GM19438 (cell line): ENCODE data around the gene ENTR1.
A peak's percentile ranks its signal among the peaks of the same experiment; 100 is the strongest.

ENCODE experiments used
- ATAC-seq: cut with Tn5 transposase; IDR thresholded peaks from one replicate; pipeline ENCODE4 v1.9.1; 2021; ENCODE audit warnings: low read depth; ENCODE audit not compliant: unreplicated experiment

The ENTR1 gene

DNA sequence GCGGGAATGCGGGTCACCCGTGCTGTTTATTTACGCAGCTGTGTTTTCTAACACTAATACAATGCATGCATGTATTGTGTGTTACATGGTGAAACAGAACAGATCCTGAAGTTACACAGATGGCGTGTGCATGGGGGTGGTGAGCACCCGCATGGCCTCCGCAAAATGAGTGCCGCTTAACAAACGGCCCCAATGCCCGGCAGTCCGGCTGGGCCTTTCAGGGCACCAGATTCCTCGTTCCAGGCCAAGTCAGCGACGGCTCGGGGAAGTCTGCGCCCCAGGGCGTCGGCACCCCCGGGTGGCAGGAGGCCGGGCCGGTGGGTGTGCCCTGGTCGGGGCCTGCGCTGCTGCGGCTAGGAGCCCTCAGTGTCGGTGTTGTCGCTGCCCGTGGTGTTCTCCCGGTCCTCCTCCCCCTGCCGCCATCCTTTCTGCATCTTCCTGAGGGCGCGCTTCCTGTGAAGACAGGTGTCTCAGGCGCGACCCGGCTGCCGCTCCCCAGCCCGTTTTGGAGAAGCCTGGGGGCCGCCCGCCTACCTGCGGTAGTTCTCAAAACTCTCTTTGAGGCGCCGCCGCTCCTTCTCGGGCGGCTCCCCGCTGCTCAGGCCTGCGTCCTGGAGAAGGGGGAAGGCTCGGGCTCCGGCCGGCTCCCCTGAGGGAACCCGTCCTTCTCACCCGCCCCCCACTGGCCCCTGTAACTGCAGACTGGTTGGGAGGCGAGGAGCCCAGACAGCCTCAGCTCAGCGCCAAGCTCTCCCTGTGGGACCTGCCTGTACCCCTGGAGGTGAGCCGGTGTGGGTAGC, 46.3 kb downstream of the ENTR1 start:
- no peak for ATAC-seq

DNA sequence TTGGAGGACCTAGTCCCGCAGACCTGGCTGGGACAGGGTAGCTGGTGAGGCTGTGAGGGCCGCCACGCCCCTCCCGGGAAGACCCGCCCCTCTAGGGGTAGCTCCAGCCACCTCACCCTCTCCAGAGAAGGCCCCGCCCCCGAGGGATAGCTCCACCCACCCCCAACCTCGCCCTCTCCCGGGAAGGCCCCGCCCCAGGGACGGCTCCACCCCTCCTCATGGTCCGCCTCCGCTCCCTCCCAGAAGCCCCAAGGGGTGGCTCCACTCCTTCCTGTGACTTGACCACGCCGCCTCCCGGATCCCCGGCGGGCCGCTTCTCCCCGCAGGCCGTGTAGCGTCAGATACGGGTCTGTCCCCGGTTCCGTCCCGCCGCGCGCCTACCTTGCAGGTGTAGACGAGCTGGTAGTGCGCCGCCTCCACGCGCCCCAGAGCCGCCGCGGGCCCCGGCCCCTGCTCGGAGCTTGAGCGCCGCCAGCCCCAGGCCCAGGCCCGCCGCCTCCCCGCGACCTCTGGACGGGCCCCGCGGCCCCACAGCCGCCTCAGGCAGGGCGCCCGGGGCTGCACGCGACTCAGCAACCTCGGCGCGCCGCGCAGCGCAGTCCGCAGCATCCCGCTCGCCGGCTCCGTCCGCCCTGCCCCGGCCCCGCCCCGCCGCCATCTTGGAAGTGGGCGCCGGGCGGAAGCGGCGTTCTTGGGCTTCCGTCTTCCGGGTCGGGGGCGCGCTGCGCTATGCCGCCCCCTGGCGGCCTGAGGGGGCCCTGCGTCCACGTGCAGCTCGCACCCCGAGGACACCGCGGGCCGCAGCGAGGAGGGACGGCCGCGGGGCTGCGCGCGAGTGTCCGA, 47.1 kb downstream of the ENTR1 start, which contains the start of gene DNLZ:
DNLZ (minus strand) TSS at position 639 of the 843 bp plus-strand sequence; CDS start at position 609, 30 bp downstream.
- peak; percentile 78 for ATAC-seq

DNA sequence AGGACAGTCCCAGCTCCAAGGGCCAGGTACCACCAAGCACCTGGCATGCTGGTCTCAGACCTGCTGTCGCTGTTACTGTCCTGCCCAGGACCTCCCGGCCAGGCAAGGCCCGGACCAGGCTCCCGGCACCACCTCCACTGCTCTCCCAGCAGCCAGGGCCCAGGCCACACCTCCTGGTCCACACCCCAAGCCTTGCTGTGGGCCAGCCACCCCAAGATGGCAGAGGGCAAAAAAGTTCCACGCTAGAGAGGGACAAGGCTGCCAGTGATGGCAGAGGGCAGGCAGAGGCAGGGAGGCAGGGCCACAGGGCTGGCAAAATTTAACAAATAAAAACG, 48.0 kb downstream of the ENTR1 start:
- ATAC-seq, result no peak

DNA sequence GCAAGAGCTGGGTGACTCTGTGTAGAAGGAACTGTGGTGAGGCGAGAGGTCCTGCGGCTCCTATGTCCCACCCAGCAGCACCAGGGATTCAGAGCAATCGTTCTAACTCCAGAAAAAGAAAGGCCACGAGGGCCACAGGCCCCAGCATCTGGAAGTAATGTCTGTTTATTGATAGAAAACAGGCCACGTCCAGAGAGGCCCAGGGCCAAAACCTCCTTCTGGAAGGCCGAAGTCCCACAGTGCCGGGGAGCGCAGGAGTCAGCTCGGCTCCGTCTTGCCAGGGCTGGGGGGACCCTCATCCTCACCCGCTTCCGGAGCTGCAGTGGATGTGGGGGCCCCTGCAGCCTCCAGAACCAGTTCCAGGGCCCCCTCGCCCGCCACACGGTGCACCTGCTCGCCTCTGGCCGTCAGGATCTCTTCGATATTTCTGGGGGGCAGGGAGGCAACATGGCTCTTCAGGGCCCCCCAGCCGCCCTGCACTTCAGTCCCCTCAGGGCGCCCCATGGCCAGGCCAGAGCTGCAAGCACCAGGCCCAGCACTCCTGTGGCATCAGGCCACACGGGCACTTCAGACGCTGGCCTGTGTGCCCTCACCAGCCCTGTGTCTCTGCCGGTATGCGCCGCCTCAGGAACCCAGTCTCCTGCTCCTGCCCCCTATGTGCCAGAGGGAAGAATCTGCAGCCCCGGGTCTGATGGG, 48.5 kb downstream of the ENTR1 start:
- ATAC-seq, result no peak

DNA sequence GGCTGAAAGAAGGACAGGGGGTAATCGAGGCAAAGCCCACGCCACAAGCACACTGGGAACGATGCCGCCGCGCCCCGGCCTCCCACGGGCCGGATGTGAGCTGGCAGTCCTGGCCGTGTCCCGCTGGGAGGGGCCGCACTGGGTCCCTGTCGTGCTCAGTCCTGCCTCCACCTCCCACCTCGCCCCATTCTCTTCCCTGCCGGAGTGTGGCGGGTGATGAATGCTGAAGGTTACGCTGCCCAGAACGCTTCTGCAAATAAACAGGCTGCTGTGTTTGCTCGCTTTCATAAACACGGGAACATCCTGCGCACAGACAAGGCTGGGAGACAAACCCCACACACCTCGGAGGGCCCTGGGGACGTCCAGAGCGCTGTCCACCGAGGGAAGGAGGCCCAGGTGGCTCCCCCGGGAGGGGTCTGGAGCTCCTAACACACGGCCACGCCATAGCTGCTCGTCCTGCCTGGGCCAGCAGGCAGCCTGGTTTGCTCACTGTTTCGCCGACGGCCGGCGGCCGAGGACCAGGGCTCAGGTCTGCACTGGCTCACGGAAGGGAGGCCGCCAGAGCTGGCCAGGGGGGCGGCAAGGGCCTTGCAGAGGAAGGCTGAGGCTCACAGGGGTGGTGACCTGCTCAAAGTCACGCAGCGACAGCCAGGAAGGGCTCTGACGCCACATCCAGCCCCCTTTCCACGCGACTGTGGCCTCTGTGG, 49.2 kb downstream of the ENTR1 start:
- ATAC-seq, result no peak

DNA sequence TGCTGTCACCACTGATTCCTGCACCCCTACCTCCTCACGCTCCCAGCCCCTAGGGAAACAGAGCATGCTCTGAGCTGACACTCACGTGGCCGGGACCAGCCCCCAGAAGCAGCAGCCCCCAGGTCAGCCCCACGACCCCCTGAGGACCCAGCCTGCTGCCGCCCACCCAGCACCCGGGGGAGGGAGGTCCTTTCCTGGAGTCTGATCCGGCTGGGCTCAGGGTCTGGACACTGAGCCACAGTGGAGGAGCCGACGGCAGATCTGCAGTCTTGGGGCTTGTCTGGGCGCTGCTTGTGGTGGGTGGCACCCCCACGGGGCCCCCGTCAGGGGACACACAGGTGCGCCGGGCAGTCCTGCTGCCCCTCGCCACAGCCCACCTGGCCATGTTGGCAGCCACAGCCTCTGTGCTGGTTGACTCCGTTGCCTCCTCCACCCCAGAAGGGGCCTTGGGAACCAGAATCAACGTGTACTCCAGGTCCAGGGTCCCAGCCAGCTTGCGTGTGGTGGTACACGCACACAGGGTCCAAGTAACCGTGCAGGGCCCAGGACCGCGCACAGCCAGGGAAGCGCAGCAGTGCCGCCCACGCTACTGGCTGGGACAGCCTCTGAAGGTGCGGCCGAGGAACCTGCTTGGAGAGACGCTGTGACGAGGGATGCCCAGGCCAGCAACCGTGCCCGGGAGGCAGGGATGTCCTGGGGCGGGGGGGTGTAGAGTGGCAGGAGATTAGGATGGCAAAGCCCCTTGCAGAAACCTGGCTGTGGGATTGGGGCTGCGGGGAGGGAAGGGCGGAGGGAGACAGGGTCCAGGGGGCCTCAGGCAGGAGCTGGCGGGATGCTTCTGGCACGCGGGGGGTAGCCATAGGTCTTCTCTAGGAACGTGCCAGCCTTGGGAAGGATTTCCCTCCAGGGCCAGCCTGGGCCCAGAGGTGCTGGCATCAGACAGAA, 50.4 kb downstream of the ENTR1 start:
- ATAC-seq, result no peak

DNA sequence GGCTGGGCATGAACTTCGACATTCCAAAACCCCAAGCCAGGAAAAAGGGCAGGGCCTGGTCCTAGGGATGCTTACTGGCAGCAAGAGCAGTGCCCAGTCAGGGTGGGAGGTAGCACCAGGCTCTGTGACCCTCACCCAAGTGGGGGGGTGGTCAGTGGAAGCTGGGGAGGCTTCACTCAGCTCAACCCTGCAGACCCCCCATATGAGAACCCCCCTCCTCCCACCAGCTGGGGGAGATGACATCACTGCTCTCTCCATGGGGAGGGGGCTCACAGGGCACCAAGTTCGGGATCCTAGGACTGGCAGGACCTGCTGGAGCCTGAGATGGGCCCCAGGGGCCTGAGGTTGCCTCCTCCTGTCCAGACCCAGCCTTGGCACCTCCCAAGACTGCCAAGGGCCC, 51.5 kb downstream of the ENTR1 start:
- no peak for ATAC-seq

DNA sequence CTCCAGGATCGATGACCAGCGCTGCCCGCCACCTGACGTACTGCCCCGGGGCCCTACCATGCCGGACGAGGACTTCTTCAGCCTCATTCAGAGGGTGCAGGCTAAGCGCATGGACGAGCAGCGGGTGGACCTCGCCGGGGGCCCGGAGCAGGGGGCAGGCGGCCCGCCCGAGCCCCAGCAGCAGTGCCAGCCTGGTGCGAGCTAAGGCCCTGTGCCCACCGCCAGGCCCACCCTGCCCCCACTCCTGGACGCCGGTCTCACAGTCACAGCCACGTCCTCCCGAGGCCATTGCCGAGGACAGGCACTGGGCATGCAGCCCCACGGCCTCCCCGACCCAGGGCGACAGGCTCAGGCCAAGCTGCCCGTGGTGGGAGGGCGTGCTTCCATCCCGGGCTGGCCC, 52.4 kb downstream of the ENTR1 start:
- no peak for ATAC-seq

DNA sequence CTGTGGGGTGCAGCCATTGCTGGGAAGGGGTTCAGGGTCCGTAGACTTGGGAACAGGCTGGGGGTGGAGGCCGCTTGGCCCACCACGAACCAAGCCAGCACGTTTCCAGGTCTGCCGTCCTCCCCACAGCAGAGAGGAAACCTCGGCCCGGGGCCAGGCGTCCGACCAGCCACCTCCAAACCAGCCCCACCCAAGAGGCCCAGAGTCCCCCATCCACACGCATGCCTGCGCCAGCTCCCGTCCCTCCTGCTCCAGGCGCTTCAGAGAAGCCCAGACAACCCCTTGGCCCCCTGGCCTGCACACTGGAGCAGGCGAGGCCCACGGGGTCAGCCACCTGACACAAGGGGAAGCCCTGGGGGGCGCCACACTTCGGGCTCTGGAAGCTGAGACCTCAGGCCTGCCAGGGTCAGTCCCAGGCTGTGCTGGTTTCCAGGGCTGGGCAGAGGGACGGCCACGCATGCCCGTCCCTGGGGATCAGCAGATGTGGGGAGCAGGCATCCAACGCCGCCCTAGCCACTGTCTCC, 53.1 kb downstream of the ENTR1 start:
- no peak for ATAC-seq

DNA sequence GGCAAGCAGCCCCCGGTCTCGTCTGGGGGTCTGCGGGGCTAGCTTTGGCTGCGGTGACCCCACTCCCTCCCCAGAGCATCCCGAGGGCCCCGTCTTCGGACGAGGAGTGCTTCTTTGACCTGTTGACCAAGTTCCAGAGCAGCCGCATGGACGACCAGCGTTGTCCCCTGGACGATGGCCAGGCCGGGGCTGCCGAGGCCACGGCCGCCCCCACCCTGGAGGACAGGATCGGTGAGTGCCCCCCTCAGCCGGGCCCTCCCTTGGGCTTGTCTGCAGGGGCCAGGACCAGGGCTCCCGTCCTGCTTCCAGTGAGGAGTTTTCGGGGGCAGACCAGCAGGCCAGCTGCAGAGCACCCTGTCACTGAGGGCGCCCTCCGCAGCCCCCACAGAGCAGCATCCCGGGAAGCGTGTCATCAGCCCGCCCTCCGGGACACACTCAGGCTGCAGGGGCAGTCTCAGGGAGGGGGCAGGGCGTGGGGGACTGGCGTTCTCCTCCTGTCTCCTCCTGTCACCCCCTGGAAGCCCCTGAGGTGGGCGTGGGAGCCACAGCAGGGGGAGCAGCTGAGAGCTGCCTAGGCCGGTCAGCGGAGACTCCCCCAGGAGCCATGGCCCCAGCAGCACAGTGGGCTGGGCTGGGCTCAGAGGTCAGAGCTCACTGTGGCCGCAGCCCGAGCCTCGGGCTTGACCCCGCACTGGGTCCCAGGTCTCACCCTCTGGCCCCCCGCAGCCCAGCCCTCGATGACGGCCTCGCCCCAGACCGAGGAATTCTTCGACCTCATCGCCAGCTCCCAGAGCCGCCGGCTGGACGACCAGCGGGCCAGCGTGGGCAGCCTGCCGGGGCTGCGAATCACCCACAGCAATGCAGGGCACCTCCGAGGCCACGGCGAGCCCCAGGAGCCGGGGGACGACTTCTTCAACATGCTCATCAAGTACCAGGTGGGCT, 54.5 kb downstream of the ENTR1 start:
- no peak for ATAC-seq

DNA sequence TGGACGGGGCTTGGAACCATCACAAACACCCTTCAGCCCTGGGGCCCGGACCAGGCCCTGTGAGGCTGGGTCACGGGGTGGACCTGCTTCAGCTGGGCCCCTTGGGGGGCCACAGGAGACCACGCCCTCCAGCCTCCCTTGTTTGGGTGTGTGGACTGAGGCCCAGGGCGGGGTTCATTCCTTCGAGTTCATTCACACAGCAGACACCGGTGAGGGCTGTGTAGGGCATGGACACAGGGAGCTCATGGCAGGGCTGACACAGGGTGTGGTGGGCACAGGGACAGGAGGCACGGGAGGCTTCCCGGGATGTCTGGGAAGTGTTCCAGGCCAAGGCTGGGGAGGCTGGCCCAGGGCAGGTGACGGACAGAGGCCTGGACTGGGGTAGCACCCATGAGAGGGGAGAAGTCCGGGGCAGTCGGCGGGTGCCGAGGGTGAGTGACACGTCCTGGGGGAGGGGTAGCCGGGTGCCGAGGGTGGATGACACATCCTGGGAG, 55.8 kb downstream of the ENTR1 start:
- no peak for ATAC-seq

DNA sequence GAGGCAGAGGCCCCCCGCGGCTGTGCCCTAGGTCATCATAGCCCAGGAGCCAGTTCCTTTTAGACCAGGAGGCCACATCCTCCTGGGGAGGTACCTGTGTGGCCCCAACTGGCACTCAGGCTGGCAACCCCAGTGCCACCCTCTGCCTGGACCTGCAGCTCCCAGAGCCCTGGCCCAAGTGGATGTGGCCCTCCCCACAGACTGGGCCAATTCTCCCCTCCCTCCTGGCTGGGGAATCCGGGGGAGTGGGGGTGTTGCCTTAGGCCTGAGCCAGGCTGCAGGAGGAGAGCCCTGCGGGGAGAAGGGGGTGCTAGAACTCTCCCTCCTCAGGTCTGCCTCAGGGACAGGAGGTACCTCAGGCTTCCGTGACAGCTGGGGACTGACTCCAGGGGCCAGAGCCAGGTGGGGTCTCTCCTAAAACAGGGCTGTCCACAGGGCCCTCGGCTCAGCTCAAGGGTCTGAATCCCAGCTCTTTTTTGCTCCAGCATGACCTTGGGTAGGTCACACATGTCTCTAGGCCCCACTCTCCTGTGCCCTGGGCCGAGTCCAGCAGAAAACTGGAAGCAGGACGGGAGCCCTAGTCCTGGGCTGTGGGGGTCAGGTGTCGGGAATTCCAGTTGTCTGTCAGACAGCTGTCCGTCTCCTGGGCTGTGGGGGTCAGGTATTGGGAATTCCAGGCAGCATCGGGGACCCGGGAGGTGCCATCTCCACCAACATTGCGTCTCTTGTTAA, 56.5 kb downstream of the ENTR1 start:
- no peak for ATAC-seq

DNA sequence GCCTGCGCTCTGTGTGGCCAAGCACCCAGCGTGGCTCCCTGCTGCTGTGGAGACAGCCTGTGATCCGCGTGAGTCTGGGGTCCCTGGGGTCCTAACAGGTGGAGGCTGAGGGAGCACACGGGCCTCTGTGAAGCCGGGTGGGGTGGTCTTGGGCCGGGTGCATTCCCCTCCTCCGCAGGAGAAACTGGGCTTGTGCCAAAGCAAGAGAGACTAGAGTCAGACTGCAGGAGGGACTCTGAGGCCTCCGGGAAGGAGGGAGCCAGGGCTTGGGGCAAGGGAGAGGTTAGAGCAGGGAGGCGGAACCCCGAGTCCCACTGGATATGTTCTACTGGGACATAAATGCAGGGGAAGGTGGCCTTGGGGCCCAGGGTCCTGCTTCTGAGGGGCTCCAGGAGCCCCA, 57.3 kb downstream of the ENTR1 start:
- no peak for ATAC-seq

DNA sequence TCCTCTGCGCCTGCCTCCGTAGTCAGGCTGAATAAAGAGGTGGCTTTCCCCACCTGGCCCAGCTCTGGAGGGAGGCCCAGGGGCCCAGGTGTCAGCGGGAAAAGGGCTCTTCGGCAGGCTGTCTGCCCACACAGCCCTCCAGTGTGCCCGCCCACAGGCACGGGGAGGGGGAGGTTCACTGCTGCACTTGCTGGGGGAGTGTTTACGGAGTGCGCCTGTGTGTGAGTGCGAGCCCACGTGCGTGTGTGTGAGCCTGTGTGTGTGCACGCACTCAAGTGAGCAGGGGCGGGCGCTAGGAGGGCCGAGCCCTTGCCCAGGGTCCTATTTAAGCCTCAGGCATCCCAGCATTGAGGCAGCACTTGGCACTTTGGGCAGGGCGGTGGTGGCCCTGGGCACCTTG, 57.7 kb downstream of the ENTR1 start:
- ATAC-seq, result no peak
